GM21367 (cell line): ENCODE results near the gene REXO1.
"Not testable (repeated sequence)": the region's sequence is repeated elsewhere in the genome, so short reads cannot be mapped to it uniquely, and the experiment has no call there.

Experiments
- ATAC-seq: cut with Tn5 transposase; IDR thresholded peaks from one replicate; pipeline ENCODE4 v1.9.1; 2021; ENCODE audit not compliant: unreplicated experiment

The REXO1 gene

GRCh38 chr19:1814391-1814790 lies 33.9 kb downstream of the REXO1 start:
- no peak for ATAC-seq

GRCh38 chr19:1813192-1814182 lies 34.8 kb downstream of the REXO1 start:
- no peak for ATAC-seq

- peak; percentile 70 for ATAC-seq
Measured at GRCh38 chr19:1812426-1813191, 35.7 kb downstream of the REXO1 start.

GRCh38 chr19:1811942-1812425 lies 36.3 kb downstream of the REXO1 start, which contains the start of gene ATP8B3:
ATP8B3 (minus strand) TSS chr19:1812276; CDS start chr19:1811736, 540 bp downstream.
- ATAC-seq, result no peak

GRCh38 chr19:1811472-1811894 lies 36.8 kb downstream of the REXO1 start:
- no peak for ATAC-seq

- no peak for ATAC-seq
Measured at GRCh38 chr19:1810439-1811160, 37.7 kb downstream of the REXO1 start.

GRCh38 chr19:1809678-1810077 lies 38.6 kb downstream of the REXO1 start:
- no peak for ATAC-seq

GRCh38 chr19:1808395-1808731 lies 39.9 kb downstream of the REXO1 start:
- ATAC-seq, result no peak

- ATAC-seq, result no peak
Measured at GRCh38 chr19:1807695-1808394, 40.4 kb downstream of the REXO1 start.

- ATAC-seq, result no peak
Measured at GRCh38 chr19:1807030-1807694, 41.1 kb downstream of the REXO1 start.

- ATAC-seq, result no peak
Measured at GRCh38 chr19:1806184-1807029, 41.9 kb downstream of the REXO1 start.

- no peak for ATAC-seq
Measured at GRCh38 chr19:1805401-1806183, 42.7 kb downstream of the REXO1 start.

GRCh38 chr19:1804858-1805257 lies 43.4 kb downstream of the REXO1 start:
- ATAC-seq, result no peak

GRCh38 chr19:1799695-1800342 lies 48.5 kb downstream of the REXO1 start:
- no peak for ATAC-seq

- not testable (repeated sequence) for ATAC-seq
Measured at GRCh38 chr19:1797313-1797712, 51.0 kb downstream of the REXO1 start.

- ATAC-seq, result no peak
Measured at GRCh38 chr19:1796395-1797142, 51.7 kb downstream of the REXO1 start.
